GM18868 (cell line): ENCODE results near the gene EXD3.
"Not testable (repeated sequence)": the region's sequence is repeated elsewhere in the genome, so short reads cannot be mapped to it uniquely, and the experiment has no call there.

Experiments
- ATAC-seq: cut with Tn5 transposase; IDR thresholded peaks from one replicate; pipeline ENCODE4 v1.9.1; 2021; ENCODE audit warnings: mild to moderate bottlenecking, moderate library complexity; ENCODE audit not compliant: unreplicated experiment

The EXD3 gene

DNA sequence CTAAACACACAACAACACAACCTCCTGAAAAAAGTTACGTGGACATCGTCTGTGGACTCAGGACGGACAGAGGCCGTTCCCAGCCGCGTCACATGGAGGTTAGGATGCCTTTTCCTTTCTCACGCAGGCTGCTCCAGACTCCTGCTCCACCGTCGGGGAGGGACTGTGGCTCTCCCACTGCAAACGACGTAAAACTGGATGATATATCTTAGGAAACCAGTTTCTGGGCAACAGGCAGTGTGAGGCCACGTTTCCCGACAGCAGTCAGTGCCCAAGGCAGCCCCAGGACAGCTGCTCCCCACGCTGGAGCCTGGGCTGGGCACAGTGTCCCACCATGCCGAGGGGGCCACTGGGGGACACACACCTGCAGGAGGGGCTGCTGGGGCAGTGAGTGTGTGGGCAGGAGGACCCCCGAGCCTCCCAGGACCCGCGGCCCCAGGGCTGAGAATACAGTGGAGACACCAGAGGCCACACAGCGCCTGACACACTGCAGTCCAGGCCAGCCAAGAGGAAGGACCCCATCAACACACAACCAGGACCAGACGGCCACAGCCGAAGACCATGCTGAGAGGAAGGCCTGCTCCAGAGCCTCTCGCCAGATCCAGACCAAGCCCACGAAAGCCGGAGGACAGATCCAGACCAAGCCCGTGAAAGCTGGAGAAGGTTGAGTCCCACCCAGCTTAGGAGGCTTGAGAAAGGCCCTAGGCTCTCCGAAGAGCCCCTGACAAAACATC, 26.2 kb downstream of the EXD3 start:
- ATAC-seq = no peak

DNA sequence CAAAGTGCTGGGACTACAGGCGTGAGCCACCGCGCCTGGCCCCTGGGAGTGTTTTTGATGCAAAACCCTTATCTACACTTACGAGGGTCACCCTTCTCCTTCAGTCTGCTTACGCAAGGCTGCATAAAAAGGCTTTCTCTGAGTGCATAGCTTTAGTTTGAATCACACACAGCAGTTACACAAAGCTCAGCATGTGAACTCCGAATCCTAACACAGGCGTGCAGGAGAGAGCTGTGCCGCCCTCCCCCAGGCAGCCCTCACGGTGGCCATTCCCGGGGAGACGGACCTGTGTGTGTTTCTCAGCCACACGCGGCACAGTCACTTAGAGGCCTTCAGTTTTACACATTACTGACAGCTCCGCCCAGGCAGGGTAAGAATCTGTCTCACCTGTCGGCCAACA, 26.7 kb downstream of the EXD3 start:
- ATAC-seq = no peak

DNA sequence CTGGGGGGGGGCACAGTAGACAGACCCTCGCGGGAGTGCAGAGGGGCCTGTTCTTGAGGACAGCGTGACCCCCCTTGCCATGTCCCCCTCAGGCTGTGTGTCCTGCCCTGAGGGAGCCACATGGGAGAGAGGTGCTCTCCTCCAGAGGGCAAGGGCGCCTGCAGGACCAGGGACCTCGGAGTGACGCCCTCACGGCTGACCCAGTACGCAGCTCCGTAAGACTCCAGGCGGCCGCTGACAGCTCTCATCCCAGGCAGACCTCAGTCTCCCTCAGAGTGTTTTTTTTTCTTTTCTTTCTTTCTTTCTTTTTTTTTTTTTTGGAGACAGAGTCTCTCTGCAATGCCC, 27.3 kb downstream of the EXD3 start:
- ATAC-seq = no peak

DNA sequence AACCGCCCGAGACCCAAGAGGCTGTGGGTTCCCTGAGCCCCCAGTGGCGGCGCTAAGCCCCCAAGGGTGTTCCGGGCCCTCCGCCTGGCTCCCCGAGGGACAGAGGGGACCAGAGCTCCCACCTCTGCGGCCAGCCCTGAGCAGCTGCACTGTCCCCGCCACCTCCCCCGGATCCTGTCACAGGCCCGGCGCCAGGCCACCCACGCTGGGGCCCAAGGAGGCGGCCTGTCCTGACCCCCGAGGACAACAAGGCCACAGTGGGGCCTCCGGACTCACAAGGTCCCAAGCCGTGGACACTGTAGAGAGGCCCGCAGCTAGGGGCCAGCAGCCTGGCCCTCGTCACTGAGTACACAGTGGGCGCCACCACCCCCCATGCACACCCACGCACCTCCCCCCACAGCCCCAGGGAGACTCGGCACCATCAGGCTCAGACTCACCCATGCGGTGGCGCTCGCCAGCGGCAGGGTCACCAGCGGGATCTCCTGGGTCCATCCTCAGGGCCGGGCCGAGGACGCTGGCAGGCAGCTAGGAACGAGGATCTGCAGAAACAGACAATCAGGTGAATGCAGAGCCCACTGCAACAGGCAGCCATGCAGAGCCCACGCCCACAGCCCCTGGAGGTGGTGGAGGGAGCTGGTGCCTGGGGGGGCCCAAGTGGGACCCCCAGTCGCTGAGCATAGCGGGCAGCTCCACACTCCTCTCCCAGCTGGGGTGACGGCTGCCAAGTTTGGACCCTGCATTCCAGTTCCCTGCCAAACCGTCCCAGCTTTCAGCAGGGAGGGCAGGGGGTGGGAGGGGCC, 27.9 kb downstream of the EXD3 start:
- ATAC-seq = no peak

DNA sequence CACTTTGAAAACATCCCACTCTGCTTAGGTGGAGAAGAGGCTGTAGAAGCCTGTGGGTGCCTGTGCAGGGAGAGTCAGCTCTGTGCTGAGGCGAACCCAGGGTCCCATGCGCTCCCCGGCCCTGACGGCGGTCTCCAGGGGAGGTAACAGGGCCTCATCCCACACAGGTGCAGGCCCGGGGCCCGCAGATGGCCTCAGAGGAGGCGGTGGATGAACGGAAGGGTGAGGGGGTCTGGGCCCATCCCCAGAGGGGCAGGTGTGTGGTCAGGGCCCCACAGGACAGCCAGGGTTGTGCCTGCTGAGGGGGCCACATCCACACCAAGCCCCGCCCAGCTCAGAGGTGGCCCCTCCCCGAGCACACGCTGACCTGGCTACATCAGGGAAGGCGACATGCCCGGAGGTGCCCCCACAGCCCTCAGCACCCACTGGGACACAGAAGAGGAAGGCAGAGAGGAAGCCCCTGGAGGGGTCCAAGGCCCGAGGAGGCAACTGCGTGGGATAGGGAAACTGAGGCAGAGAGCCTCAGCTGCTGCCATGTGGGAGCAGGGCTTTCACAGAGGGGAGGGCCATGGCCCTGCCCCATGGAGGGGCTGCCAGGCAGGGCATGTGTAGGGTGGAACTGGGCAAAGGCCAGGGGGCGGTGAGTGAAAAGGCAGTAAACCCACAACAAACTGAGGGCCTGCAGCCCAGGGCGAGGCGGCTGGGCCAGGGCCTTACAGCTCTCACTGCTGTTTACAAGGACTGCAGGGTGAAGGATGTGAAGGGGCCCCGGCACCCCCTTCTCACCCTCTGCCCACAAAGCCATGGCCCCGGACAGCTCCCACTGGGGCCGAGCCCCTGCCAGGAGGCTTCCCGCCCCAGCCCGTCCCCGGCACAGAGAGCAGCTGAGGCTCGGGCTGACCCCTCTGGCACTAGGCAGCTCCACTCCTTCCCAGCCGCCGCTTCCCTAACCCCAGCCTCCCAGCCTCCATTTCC, 29.5 kb downstream of the EXD3 start:
- no peak for ATAC-seq

DNA sequence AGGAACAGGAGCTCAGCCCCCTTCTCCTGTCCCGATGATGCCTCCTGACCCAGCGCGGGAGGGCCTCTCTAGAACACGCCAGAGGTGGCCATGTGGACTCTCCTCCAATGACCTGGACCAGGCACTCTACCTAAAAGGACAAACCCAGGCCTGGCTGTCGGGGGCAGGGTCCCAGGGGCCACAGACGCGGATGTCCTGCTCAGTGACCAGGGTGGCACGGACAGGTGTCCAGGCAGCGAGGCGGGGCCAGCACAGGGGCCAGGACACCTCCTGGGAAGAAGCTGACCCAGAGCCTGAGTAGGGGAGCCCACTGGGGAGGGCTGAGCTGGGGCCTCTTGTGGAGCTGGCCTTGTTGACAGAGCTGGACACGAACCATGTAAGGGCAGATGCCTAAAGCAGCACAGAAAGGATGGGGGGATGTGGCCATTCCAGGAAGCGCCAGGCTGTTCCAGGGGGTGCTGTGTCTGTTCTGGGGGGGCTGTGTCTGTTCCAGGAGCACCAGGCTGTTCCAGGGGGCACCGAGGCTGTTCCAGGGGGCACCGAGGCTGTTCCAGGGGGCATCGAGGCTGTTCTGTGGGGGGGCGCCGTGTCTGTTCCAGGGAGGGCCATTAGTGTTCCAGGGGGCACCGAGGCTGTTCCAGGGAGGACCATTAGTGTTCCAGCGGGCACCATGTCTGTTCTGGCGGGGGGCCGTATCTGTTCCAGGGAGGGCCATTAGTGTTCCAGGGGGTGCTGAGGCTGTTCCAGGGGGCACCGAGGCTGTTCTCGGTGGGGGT, 30.5 kb downstream of the EXD3 start:
- ATAC-seq = no peak

DNA sequence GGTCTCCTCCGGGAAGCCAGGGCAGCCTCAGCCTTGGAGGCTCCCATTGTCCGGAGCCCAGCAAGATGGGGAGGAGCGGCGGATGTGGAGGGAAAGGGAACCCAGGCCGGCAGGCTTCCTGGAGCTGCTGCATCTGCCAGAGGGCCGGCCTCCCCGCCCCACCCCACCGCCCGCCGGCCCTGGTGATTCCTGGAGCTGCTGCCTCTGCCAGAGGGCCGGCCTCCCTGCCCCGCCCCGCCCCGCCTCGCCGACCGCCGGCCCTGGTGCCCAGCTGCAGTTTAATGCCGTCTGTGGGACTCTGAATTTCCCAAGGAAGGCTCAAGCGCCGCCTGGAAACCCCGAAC, 31.6 kb downstream of the EXD3 start:
- ATAC-seq = no peak

DNA sequence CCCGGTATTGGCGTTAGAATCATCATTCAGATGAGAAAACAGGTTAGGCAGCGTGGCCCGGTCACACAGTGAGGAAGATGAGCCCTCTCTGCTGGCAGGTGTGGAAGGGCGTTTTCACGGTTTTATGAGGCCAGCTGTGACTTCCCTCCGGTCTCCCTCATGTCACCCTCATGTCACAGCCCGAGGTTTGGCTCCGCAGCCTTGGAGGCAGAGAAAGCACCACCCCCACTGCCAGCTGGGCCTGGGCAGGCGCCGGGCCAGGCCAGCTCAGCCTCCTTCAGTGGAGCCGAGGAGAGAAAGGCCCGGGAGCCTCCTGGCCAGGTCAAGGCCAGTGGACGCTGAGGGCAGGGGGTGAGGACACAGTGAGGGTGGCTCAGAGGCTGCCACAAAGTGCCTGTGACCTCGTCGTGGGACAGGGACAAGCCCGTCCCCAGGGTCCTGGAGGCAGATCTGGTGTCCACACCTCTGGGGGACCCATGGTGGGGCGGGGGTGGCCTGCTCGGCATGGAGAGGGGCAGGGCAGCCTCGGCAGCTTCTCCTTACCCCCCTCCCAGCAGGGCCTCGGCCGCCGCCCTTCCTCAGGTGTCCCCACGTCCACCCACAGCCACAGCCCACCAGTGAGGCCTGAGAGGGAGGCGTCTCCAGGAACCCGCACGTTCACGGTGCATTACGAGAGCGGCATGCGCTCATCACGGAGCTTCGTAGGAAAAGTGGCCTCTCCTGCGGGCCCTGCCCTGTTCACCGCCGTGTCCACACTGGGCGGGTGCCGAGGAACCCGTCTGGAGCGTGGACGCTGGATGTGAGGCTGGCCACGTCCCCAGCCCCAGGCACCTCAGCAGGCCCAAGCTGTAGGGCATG, 32.2 kb downstream of the EXD3 start:
- ATAC-seq = no peak

DNA sequence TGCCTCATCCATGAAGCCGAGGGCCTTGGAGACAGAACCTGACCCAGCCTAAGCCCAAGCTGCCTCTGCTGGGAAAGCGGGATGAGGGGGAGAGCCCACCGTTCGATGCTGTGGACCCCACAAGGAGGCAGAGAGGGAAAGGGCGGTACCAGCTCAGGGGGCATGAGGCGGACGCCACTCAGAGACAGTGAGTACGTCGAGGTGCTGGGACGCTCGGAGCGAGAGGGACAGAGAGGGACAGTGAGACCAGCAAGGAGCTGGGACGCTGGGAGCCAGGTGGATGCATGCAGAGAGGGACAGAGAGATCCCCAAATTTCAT, 33.6 kb downstream of the EXD3 start:
- no peak for ATAC-seq

DNA sequence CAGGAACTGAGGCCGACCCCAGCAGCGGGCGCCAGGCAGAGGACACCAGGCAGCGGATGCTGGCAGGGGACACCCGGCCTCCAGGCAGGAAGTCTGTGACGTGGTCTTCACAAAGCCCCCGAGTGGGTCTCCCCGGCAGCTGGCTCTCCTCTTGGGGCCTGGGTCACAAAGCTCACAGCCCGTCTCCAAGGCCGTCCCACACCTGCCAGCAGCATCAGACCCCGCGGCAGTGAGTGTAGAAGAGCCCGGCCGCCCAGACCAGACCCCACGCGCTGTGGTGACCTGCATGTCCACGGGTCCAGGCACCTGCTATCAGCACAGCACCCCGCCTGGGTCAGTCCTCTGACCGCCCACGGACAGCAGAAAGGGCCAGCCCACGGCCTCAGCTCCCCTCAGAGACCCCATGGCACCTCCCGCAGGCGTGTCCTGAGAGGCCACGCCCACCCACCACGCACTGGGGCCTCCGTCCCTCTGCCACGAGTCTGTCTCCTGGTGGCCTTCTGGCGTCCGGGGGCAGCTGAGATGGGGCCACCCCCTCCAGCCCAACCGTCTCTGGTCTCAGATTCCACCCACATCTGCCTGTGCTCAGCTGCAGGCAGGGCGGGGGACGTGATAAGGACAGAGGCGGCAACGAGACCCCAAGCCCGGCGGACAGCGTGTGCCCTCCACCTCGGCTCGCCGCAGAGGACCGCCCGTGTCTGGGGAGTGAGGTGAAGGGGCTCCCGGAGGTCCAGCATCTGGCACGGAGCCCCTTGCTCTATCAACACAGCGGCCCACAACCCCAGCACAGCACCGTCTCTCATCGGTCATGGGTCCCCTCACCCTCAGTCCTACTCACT, 34.2 kb downstream of the EXD3 start:
- ATAC-seq = no peak

DNA sequence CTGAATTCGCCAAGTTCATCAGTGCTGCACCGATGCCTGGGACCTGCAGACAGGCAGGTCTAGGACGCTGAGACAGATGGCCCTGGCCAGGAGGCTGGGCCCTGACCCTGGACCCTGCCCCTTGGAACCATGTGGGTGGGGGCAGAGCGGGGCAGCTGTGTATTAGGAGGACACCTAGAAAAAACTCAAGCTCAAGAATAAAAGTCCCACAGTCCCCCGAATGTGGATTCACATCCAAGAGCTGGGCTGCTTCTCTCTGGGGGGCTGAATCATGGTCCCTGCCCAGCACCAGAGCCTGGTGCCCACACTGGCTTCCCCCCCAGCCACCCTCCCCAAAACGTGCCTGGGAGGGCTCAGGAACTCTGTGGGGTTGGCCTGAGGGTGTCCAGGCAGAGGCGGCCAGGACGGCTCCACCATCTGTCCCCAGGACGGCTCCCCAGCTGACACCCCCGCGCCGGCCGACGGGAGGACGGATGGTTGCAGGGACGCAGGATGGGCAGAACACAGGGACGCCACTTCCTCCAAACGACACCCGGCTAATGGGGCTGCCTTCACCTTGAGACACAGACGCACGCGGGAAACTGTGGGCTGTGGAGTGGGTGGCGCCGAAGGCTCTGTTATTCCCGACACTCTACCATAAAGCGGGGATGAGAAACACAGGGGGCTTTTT, 34.9 kb downstream of the EXD3 start:
- ATAC-seq = no peak

DNA sequence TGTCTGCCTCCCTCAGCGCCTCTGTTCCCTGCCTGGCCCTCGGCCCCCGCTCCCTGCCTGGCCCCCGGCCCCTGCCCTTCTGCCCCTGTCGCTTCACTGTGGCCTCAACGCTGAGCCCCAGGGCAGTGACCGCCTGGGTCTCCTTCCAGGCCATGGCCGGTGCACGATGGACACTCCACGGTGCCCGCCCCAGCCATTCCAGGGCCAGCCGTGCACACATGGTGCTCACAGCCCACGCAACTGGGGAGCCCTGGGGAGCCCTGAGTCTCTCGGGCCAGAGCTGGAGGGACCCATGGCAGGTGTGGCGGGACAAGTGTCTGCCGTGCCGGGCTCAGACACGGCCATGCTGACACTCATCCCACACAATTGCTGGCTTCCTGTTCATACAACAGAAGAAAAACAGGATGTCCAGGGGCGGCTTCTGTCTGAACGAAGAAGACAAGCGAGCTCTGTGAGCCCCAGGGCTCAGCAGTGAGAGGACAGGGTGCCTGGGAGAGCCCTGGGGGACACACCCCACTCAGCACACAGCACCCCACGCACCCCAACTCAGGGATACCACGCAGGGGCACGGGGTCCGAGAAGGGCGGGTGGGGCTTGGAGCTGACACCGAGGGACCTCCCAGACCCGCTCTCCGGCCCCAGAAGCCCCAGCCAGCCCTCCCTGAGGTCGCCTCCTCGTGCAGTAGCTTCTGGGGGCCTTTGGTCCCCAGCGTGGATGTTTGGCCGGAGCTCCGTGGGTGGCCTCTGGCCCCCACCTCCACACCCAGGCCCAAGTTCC, 35.7 kb downstream of the EXD3 start:
- ATAC-seq = no peak

DNA sequence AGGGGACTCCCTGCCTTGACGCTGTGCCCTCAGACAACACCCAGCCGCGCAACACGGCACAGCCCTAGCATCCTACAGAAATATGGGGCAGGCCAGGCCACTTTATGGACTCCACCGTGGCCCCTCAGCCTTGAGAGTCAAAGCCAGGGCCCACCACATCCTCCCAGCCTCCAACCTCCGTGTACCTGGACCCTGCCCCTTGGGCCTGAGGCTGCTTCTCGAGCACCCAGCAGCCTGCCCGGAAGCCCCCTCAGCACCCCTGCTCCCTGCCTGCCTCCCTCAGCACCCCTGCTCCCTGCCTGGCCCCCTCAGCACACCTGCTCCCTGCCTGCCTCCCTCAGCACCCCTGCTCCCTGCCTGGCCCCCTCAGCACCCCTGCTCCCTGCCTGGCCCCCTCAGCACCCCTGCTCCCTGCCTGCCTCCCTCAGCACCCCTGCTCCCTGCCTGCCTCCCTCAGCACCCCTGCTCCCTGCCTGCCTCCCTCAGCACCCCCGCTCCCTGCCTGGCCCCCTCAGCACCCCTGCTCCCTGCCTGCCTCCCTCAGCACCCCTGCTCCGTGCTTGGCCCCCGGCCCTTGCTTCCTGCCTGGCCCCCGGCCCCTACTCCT, 36.4 kb downstream of the EXD3 start:
- not testable (repeated sequence) for ATAC-seq

DNA sequence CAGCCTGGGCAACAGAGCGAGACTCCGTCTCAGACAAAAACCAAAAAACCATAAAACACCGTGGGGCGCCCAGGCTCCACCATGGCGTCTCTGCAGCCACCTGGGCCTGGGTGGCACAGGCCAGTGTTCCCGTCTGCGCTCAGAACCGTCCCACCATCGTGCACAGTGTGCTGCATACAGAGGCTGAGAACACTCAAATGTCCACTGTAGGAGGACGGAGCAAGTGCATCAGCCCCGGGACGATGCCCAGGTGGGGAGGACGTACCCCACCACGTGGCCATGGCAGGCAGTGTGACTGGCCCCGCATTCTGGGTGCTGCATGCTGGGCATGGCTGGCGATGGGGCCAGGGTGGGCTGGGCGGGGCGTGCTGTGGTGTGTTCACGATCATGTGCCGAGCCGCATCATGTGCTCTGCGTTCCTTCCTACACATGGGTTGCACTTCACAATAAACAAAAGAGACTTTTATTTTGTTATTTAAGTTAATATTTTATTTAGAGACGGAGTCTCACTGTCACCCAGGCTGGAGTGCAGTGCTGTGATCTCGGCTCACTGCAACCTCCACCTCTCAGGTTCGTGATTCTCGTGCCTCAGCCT, 37.8 kb downstream of the EXD3 start:
- no peak for ATAC-seq

DNA sequence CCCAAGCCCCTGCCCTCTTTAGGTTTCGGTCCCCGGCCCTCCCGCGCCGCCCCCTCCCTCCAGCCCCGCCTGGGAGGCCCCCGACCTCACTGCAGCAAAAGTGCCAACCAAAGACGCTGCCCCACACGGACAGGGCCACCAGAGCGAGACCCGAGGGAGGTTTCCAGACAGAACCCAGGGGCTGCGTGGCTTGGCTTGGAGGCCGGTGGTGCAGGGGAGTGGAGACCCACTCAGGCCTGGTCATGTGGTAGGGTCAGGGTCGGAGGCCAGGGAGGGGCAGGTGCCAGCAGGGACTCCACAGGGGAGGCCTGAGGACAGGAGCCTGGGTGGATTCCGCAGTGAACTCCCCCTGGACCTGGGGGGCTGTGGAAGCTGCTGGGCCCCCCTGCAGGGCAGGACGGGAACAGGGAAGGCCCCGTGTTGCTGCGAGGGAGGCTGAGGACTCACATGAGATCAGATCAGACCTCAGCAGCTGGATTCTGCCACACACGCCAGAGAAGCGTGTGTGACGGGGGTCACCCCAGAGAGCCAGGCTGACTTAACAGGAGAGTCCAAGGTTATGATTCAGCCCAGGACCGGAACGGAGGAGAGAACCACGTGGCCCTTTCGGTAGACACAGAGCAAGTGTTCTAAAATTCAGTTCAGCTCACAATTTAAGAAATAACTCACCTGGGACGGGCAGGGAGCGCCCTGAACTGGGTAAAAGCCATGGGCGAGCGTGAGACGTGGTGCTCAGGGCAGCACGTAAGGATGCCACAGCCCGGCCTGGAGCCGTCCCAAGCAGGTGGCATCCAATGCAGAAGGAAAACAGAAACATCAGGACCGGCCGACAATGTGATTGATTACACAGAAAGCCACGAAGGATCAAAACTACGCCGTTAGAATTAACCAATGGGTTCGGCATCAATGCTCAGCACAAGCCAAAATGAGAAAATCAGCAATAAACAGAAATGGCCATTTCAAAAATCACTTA, 38.9 kb downstream of the EXD3 start:
- ATAC-seq = no peak
